Measurements from ENCODE around the gene POLE. TPM values are rescaled to one million over a fixed set of nuclear protein-coding genes. Genes with fewer than 3 reads are reported as not detected.

The POLE gene
- total and polyA plus RNA-seq, 9 of the 15 experiments (the other 6 are each of a cell fraction or from before 2014, with no cell fraction given), result 2.4 to 154 (median 49.6) TPM

DNA sequence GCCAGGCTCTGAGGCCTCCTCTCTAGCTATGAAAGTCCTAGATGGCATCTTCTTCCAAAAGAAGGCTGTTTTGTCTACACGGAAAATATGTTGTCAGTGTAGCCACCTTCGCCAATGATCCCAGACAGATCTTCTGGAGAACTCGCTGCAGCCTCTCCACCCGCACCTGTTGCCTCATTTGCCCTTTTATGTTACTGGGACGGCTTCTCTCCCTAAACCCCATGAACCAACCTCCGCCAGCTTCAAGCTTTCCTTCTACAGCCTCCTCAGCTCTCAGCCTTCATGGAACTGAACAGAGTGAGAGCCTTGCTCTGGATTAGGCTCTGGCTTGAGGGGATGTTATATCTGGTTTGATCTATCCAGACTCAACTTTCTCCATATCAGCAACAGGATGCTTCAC, 57.8 kb downstream of the POLE start:
- BruUV-seq (replicated peaks), result no TSS peak
- intact Hi-C loops (cut with micrococcal nuclease), result no loop called here
- Histone ChIP-seq H3K27me3 (ENCODE audit: control insufficient read depth in 2 of 2, insufficient read depth in 2 of 2, low read length in 2 of 2) (no peaks in the 10 kb centered on the region), H4K20me1 (replicated peaks; ENCODE audit: control insufficient read depth, insufficient read depth, low read length) (no peaks in the 10 kb centered on the region), H3K36me3 (ENCODE audit: control insufficient read depth, insufficient read depth, low read length) (peaks cover 90% of the 10 kb centered on the region), H3K9me3 (replicated peaks; ENCODE audit: control insufficient read depth, insufficient read depth, low read depth, low read length) (no peaks in the 10 kb centered on the region), H3K4me1 (replicated peaks in 1 of 2; ENCODE audit: control insufficient read depth in 2 of 2, insufficient read depth in 2 of 2, low read length in 2 of 2) (peaks cover 0 to 14% of the 10 kb centered on the region in 2 experiments; a peak in 1 of 5 replicates), H3K27ac (ENCODE audit: extremely low read depth, low read depth, low read length) (no peak overlapping the region), H3K9ac (ENCODE audit: insufficient read depth in 1 of 2, low read depth in 2 of 2, low read length in 2 of 2) (no peak overlapping the region), H3K4me3 (no peak overlapping the region), H3K4me2 (ENCODE audit: insufficient read depth, low read length) (no peak overlapping the region), H3K79me2 (ENCODE audit: control insufficient read depth, insufficient read depth, low read length) (no peaks in the 10 kb centered on the region), H2AFZ (ENCODE audit: low read depth, low read length) (no peak overlapping the region), H3K9me1 (ENCODE audit: control insufficient read depth, insufficient read depth, low read length) (peaks cover 5% of the 10 kb centered on the region)
- ChIA-PET CTCF (ENCODE audit: low intra/inter-chr PET ratio) (no interaction called here), POLR2A (interaction anchor here (1.3 kb wide), 1 partner anchor 9 kb away, joined by 4 read pairs; no protein-coding TSS in a partner anchor)
- in situ Hi-C loops (cut with MboI), result no loop called here
- WGBS (ENCODE audit: insufficient coverage, low coverage, missing lambda C conversion rate), result 93% methylated on average over 6 of the region's 6 CpGs
- no peak for DNase-seq (ENCODE audit: extremely low read depth in 1 of 4, low spot score in 3 of 4)
- no peak for FAIRE-seq
- ATAC-seq, result no peak
- TF ChIP-seq HNRNPL (IDR thresholded peaks at IDR 0.05; ENCODE audit: low read depth, low read length) (no peak), NCOA1 (IDR thresholded peaks at IDR 0.05; ENCODE audit: low read depth) (no peak)

GRCh38 chr12:132625731-132626430, 61.3 kb downstream of the POLE start:
- peaks cover 12 to 41% of the 10 kb centered on the region in 2 experiments; a peak in 4 of 5 replicates for H3K4me1 ChIP-seq (replicated peaks in 1 of 2; ENCODE audit: control insufficient read depth in 2 of 2, insufficient read depth in 2 of 2, low read length in 2 of 2)
- intact Hi-C loops (cut with micrococcal nuclease) (no loop called here), in situ Hi-C loops (cut with MboI) (no loop called here)
- no peaks in the 10 kb centered on the region for H3K79me2 ChIP-seq (ENCODE audit: control insufficient read depth, insufficient read depth, low read length)
- H2AFZ ChIP-seq (ENCODE audit: low read depth, low read length), result no peak overlapping the region
- H3K9me3 ChIP-seq (replicated peaks; ENCODE audit: control insufficient read depth, insufficient read depth, low read depth, low read length), result no peaks in the 10 kb centered on the region
- DNase-seq (ENCODE audit: extremely low read depth in 1 of 4, low spot score in 3 of 4), result no peak
- FAIRE-seq, result no peak
- H3K27ac ChIP-seq (ENCODE audit: extremely low read depth, low read depth, low read length), result no peak overlapping the region
- POLR2A ChIA-PET, result interaction anchor here (0.6 to 1.3 kb wide), 2 partner anchors 9 to 118 kb away, joined by 3 read pairs; no protein-coding TSS in a partner anchor
- H3K27me3 ChIP-seq (ENCODE audit: control insufficient read depth in 2 of 2, insufficient read depth in 2 of 2, low read length in 2 of 2), result no peaks in the 10 kb centered on the region
- 96% methylated on average over 23 of the region's 24 CpGs for WGBS (ENCODE audit: insufficient coverage, low coverage, missing lambda C conversion rate)
- no TSS peak for BruUV-seq (replicated peaks)
- CTCF ChIA-PET (ENCODE audit: low intra/inter-chr PET ratio), result no interaction called here
- peak overlapping the region in 1 of 2 experiments; percentile 13; a peak in 1 of 4 replicates for H3K9ac ChIP-seq (ENCODE audit: insufficient read depth in 1 of 2, low read depth in 2 of 2, low read length in 2 of 2)
- no peak overlapping the region for H3K4me2 ChIP-seq (ENCODE audit: insufficient read depth, low read length)
- peaks cover 2% of the 10 kb centered on the region for H3K9me1 ChIP-seq (ENCODE audit: control insufficient read depth, insufficient read depth, low read length)
- peaks cover 72% of the 10 kb centered on the region for H3K36me3 ChIP-seq (ENCODE audit: control insufficient read depth, insufficient read depth, low read length)
- 0 out of 2 replicates have a peak, but pooled peaks cover 3% of the 10 kb centered on the region for H4K20me1 ChIP-seq (replicated peaks; ENCODE audit: control insufficient read depth, insufficient read depth, low read length)
- no peak overlapping the region for H3K4me3 ChIP-seq
- no peak for TF ChIP-seq SRF (CRISPR knock-in tag; IDR thresholded peaks at IDR 0.05)
- TF ChIP-seq EWSR1 (IDR thresholded peaks at IDR 0.05; ENCODE audit: borderline replicate concordance, low read depth, partially characterized antibody), result no peak
- TF ChIP-seq DIDO1 (tag; IDR thresholded peaks at IDR 0.05; ENCODE audit: low read depth), result no peak
- no peak for TF ChIP-seq ZNF609 (CRISPR knock-in tag; IDR thresholded peaks at IDR 0.05; ENCODE audit: borderline replicate concordance)
- no peak for ATAC-seq
